Chondrocyte (in vitro differentiated cells): Measurements from ENCODE around the gene SLC36A3. TPM values are rescaled to one million over a fixed set of nuclear protein-coding genes. Genes with fewer than 3 reads are reported as not detected.

Experiments used
- DNase-seq: peaks from one replicate; pipeline ENCODE4 v3.0.0; 2021; ENCODE audit warnings: mixed read lengths, low spot score
- H3K27ac Mint-ChIP-seq: one replicate; pipeline ENCODE4 v1.8.0; 2021; ENCODE audit warnings: mild to moderate bottlenecking, moderate library complexity, mixed read lengths; ENCODE audit not compliant: unreplicated experiment
- H3K27me3 Mint-ChIP-seq: 2 replicates; pipeline ENCODE4 v1.8.0; 2021; ENCODE audit warnings: low read depth, mixed read lengths
- H3K36me3 Mint-ChIP-seq: 2 replicates; pipeline ENCODE4 v1.8.0; 2021; ENCODE audit warnings: low read depth, mixed read lengths
- H3K4me1 Mint-ChIP-seq: 2 replicates; pipeline ENCODE4 v1.8.0; 2021; ENCODE audit warnings: low read depth, mild to moderate bottlenecking, mixed read lengths
- H3K4me3 Mint-ChIP-seq: one replicate; pipeline ENCODE4 v1.8.0; 2021; ENCODE audit warnings: mild to moderate bottlenecking, moderate library complexity, mixed read lengths; ENCODE audit not compliant: unreplicated experiment
- H3K9me3 Mint-ChIP-seq: 2 replicates; pipeline ENCODE4 v1.8.0; 2021; ENCODE audit warnings: low read depth, mixed read lengths
- CTCF ChIP-seq: fragments of 200-600 bp; sonication (generic); IDR thresholded peaks from 2 replicates; pipeline ENCODE4 v1.5.0; 2021; ENCODE audit warnings: antibody characterized with exemption, mild to moderate bottlenecking, moderate library complexity
- total RNA-seq: library from RNA; stranded (reverse); gene quantifications from 3 replicates; pipeline ENCODE4 v1.2.1, GENCODE V29; 2021

SLC36A3 gene
- total RNA-seq, 1 donor from 2014 or later: not detected

DNA sequence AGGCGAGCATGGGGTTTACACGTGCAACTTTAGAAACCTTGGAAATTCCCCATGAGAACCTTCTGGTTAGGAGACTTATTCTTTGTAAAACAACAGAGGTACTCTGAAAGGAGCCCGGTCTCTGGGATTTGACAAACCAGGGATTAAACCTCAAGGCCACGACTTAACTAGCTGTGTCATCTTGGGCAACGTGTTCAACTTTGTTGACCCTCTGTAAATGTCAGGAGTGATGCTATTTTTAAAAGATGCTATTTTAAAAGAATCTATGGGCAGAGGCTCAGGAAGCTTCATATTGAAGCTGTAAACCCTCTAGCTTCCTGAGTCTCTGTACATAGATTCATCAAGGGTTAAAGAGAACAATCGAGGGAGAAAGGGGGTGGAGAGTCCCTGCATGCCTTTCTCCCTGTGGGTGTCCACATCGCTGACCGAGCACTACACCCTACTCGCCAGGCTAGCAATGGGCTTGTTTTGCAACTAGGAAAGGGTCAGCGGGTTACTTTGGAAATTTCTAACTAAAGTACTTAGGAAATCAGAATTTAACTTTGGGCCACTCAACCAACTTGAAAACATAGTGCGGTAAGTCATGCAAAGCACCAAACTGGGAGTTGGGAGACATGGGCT lies 41.7 kb upstream of the SLC36A3 start:
- peaks cover 54% of the 10 kb centered on the region for H3K27me3 Mint-ChIP-seq

DNA sequence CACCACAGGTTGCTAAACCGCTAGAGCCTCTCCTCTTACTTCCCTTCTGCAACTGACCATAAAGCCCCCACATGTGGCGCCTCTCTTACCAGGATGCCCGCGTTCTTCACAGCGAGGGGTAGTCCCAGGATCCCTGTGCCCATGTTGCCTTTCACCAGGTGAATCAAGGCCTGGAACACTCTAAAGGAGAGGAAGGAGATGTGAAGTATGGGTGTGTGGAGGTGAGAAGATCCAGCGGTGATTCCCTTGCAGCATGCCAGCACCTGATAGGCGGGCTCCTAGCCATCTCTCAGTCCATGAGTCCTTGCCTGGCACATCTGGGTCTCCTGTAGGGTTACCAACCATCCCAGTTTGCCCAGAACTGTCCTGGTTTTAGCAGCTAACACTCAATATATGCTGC lies 40.5 kb upstream of the SLC36A3 start:
- Mint-ChIP-seq H3K4me3 (no peak overlapping the region), H3K27ac (no peak overlapping the region), H3K4me1 (no peaks in the 10 kb centered on the region), H3K36me3 (no peaks in the 10 kb centered on the region), H3K27me3 (peaks cover 60% of the 10 kb centered on the region), H3K9me3 (no peaks in the 10 kb centered on the region)
- DNase-seq: no peak
- TF ChIP-seq CTCF: no peak

More for the DNA sequence above, 41.7 kb upstream of the SLC36A3 start:
- H3K9me3 Mint-ChIP-seq: no peaks in the 10 kb centered on the region
- H3K4me1 Mint-ChIP-seq: no peaks in the 10 kb centered on the region
- no peak overlapping the region for H3K4me3 Mint-ChIP-seq
- no peak for TF ChIP-seq CTCF
- DNase-seq: no peak
- no peak overlapping the region for H3K27ac Mint-ChIP-seq
- no peaks in the 10 kb centered on the region for H3K36me3 Mint-ChIP-seq

- H3K4me1 Mint-ChIP-seq: no peaks in the 10 kb centered on the region
- no peak overlapping the region for H3K4me3 Mint-ChIP-seq
- no peak for DNase-seq
- TF ChIP-seq CTCF: no peak
- H3K27me3 Mint-ChIP-seq: peaks cover 55% of the 10 kb centered on the region
- no peak overlapping the region for H3K27ac Mint-ChIP-seq
- no peaks in the 10 kb centered on the region for H3K9me3 Mint-ChIP-seq
- no peaks in the 10 kb centered on the region for H3K36me3 Mint-ChIP-seq
Observed at GRCh38 chr5:151340004-151340403, 36.4 kb upstream of the SLC36A3 start.

DNA sequence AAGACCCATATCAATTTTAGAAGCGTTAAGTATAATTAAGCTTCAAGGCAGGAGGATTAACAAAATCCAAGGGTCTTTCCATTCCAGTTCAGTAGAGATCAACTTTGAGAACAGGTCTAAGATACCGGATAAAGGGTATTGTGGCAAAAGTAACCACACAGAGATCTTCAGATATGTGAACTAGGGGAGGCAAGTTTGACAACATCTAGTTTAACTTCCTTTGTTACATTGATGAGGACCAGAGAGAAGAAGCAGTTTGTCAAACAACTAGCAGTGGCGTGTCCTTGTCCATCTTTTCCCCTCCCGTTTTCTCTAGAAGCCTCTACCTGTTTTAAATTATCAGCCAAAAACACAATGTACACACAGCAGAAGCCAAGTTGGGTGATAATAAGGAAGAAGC lies 35.2 kb upstream of the SLC36A3 start:
- Mint-ChIP-seq H3K9me3 (no peaks in the 10 kb centered on the region), H3K4me1 (no peaks in the 10 kb centered on the region), H3K27ac (no peak overlapping the region), H3K4me3 (no peak overlapping the region), H3K36me3 (no peaks in the 10 kb centered on the region), H3K27me3 (peaks cover 49% of the 10 kb centered on the region)
- no peak for TF ChIP-seq CTCF
- no peak for DNase-seq

GRCh38 chr5:151332857-151333256 lies 29.3 kb upstream of the SLC36A3 start:
- Mint-ChIP-seq H3K27ac (no peak overlapping the region), H3K4me1 (no peaks in the 10 kb centered on the region), H3K9me3 (no peaks in the 10 kb centered on the region), H3K27me3 (peaks cover 18% of the 10 kb centered on the region), H3K4me3 (no peak overlapping the region), H3K36me3 (no peaks in the 10 kb centered on the region)
- no peak for DNase-seq
- TF ChIP-seq CTCF: no peak
